HG02852 (cell line): ENCODE results near the gene PCBP2.
"Not testable (repeated sequence)": the region's sequence is repeated elsewhere in the genome, so short reads cannot be mapped to it uniquely, and the experiment has no call there.

Experiments
- ATAC-seq: cut with Tn5 transposase; IDR thresholded peaks from one replicate; pipeline ENCODE4 v1.9.1; 2021; ENCODE audit warnings: mild to moderate bottlenecking, moderate library complexity; ENCODE audit not compliant: unreplicated experiment

Gene PCBP2

GRCh38 chr12:53439582-53439981, 12.3 kb upstream of the PCBP2 start:
- not testable (repeated sequence) for ATAC-seq

GRCh38 chr12:53441040-53441833, 10.7 kb upstream of the PCBP2 start, which contains the start of gene PRR13:
TSS of gene PRR13 (plus strand) at chr12:53441734. CDS start at chr12:53442715, 981 bp downstream.
- peak; percentile 96 for ATAC-seq

GRCh38 chr12:53443955-53444354, 7.9 kb upstream of the PCBP2 start:
- ATAC-seq: no peak

GRCh38 chr12:53444593-53445325, 7.1 kb upstream of the PCBP2 start:
- not testable (repeated sequence) for ATAC-seq

- no peak for ATAC-seq
These were observed 966 bp upstream of the PCBP2 start for GRCh38 chr12:53450936-53451335.

- ATAC-seq: peak; percentile 37
These were observed 516 bp downstream of the PCBP2 start for GRCh38 chr12:53452159-53453077.

GRCh38 chr12:53453953-53454640, 2.2 kb downstream of the PCBP2 start:
- no peak for ATAC-seq

GRCh38 chr12:53454707-53455106, 2.8 kb downstream of the PCBP2 start:
- no peak for ATAC-seq

GRCh38 chr12:53456654-53457366, 4.9 kb downstream of the PCBP2 start:
- no peak for ATAC-seq

GRCh38 chr12:53459097-53459496, 7.2 kb downstream of the PCBP2 start:
- ATAC-seq: no peak

GRCh38 chr12:53461059-53461458, 9.2 kb downstream of the PCBP2 start:
- ATAC-seq: no peak

GRCh38 chr12:53461591-53461990, 9.7 kb downstream of the PCBP2 start:
- ATAC-seq: no peak

- ATAC-seq: no peak
These were observed 11.0 kb downstream of the PCBP2 start for GRCh38 chr12:53462935-53463334.

GRCh38 chr12:53463802-53464560, 12.1 kb downstream of the PCBP2 start:
- no peak for ATAC-seq

- no peak for ATAC-seq
These were observed 12.9 kb downstream of the PCBP2 start for GRCh38 chr12:53464685-53465418.

GRCh38 chr12:53465679-53466078, 13.8 kb downstream of the PCBP2 start:
- no peak for ATAC-seq

- no peak for ATAC-seq
These were observed 14.7 kb downstream of the PCBP2 start for GRCh38 chr12:53466640-53467039.

- no peak for ATAC-seq
These were observed 15.2 kb downstream of the PCBP2 start for GRCh38 chr12:53467082-53467481.
